GM12864 (cell line): ENCODE data around the gene GRPR.

Experiments
- DNase-seq: peaks from one replicate; pipeline ENCODE4 v3.0.0-alpha.2; 2011; ENCODE audit warnings: low read depth
- H3K4me3 ChIP-seq: 2 replicates; pipeline ENCODE4 v1.5.1; 2011; ENCODE audit warnings: mild to moderate bottlenecking, low read depth, low read length, control low read depth
- TF ChIP-seq, protein P1 (sequence below): IDR thresholded peaks from 2 replicates; pipeline ENCODE4 v1.5.1; 2011; ENCODE audit warnings: low read depth, mild to moderate bottlenecking, moderate library complexity, low read length, control low read depth, inconsistent platforms; ENCODE audit errors: missing control alignments

Gene GRPR

DNA sequence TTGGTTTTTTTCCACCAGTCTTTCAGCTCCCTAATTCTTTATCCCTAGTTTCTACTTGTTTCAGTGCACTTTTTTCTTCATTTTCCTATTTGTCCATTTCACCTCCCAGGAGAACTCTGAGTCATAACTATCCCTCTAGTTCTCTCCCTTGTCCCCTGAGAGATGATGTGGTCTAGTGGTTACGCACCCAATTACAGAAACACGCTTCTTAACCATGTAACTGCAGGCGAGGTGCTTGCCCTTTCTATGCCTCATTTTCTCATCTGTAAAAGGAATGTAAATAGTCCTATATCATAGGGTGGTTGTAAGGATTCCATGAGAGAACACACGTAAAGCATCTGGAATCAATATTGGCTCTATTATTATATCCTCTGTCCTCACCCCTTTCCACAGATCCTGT lies 8.8 kb upstream of the GRPR start:
- DNase-seq = no peak
- H3K4me3 ChIP-seq = no peak overlapping the region
- TF ChIP-seq, protein P1, sequence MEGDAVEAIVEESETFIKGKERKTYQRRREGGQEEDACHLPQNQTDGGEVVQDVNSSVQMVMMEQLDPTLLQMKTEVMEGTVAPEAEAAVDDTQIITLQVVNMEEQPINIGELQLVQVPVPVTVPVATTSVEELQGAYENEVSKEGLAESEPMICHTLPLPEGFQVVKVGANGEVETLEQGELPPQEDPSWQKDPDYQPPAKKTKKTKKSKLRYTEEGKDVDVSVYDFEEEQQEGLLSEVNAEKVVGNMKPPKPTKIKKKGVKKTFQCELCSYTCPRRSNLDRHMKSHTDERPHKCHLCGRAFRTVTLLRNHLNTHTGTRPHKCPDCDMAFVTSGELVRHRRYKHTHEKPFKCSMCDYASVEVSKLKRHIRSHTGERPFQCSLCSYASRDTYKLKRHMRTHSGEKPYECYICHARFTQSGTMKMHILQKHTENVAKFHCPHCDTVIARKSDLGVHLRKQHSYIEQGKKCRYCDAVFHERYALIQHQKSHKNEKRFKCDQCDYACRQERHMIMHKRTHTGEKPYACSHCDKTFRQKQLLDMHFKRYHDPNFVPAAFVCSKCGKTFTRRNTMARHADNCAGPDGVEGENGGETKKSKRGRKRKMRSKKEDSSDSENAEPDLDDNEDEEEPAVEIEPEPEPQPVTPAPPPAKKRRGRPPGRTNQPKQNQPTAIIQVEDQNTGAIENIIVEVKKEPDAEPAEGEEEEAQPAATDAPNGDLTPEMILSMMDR = no peak

DNA sequence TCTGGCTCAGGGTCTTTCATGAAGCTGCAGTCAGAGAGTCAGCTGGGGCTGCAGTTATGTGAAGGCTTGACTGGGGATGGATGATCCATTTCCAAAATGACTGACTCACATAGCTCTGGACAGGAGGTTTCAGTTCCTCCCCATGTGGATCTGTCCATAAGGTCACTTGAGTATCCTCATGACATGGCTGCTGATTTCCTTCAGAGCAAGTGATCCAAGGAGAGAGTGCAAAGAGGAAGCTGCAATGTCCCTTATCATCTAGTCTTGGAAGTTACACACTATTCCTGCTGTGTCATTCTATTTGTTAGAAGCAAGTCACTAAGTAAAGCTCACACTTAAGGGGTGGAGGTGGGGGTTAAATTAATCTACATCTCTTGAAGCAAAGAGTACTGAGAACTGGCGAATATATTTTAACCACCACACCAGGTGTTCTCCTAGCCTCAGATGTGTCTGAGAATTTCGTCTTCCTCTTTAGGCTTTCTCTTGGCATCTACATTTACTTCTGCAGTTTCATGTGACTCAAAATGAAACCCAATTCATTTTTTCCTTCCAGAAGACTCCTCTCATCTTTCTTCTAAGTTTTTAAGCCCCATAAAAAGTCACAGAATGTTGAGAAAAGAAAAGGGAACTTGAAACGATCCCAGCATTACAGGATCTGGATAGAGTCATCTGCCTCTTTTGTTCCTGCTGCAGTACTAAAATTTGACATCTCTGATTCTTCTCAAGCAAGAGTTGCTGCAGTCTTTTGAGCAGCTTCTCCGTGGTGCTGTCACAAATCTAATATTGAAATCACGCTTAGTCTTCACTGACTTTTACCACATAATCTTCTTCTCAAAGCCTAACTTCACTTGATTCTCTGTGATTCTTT lies 3.8 kb upstream of the GRPR start:
- TF ChIP-seq, protein P1 = no peak
- no peak overlapping the region for H3K4me3 ChIP-seq
- peak; percentile 76 for DNase-seq

DNA sequence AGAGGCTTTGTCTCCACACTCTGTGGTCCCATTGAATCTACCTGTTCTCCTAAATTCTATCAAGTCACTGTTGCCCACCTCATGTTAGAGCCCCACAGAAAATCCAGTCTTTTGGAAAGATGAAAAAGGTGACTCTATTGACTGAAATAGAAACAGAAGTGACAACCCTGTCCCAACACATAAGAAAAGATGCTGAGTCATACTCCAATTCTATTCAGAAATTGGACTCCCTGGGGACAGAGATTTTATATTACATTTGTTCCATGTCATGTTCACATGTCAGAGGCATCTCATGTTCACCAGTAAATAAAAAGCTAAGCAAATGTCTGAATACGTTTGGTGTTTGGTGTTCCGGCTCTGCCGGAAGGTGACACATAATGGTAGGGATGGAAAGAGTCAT lies 2.9 kb upstream of the GRPR start:
- no peak overlapping the region for H3K4me3 ChIP-seq
- TF ChIP-seq, protein P1 = no peak
- DNase-seq = no peak

DNA sequence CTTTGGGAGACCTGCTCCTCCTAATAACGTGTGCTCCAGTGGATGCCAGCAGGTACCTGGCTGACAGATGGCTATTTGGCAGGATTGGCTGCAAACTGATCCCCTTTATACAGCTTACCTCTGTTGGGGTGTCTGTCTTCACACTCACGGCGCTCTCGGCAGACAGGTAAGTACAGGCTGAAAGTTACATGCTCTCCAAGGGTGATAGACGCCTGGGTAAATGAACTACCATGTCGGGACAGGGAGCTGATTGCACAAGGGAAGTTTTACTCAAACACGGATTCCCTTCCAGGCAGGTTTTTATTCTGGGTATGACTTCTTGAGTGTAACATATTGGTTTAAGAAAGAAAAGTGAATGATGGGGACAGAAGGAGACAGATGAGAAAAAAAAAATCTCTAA lies 836 bp downstream of the GRPR start:
- no peak overlapping the region for H3K4me3 ChIP-seq
- no peak for DNase-seq
- TF ChIP-seq, protein P1 = no peak

DNA sequence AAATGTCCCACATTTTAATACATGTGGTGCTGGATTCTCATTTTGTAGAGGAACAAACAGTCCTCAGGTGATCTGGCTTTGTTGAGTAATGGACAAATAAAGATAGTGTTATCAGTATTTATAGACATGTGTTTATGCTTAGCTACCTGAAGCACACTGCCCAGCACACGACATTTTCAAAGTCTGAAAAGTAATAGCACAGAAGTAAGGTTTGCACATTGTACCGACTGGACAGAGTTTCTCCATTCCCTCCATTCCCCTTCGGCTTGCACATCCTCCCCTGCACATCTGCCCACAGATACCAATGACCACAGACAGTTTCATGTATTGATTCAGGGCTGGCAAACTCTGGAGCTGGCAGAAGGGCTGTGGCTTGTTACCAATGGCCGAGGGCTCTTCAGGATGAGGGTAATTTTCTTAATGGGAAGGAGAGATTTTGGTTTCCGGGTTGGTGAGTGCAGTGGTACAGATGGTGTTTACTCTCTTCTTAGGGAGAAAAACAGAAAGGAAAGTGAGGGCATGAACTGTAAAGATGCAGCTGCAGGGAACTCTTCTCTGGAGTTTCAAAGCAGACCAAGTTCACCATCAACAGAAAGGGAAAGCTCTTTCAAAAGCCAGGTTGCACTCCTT lies 2.3 kb downstream of the GRPR start:
- no peak for DNase-seq
- H3K4me3 ChIP-seq = no peak overlapping the region
- TF ChIP-seq, protein P1 = no peak

DNA sequence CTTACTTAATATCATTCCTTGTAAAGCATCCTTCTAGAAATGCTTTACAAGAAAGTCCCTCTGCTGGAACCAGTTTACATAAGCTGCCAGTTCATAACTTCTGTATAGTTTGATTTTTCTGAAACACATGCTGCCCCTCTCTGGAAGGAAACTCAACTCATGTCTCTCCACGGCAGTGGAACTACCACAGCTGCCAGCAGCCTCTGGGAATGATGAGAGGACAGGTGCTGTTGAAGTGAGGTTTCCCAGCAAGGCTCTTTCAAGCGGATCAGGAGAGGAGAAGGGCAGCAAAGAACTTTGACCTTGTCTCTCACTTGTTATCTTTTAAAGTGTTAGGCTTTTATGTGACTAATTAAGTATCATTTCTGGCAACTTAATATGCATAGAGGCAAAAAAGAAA lies 7.3 kb downstream of the GRPR start:
- DNase-seq = no peak
- no peak overlapping the region for H3K4me3 ChIP-seq
- TF ChIP-seq, protein P1 = no peak
